ENCODE data around the gene C12orf76. TPM values are rescaled to one million over a fixed set of nuclear protein-coding genes. Genes with fewer than 3 reads are reported as not detected.
A peak's percentile ranks its signal among the peaks of the same experiment; 100 is the strongest.

C12orf76 gene
- total and polyA plus RNA-seq, 10 of the 15 experiments (the other 5 are each of a cell fraction or from before 2014, with no cell fraction given): 3.6 to 20.4 (median 10.7) TPM

GRCh38 chr12:110048242-110049027 is at the start of gene C12orf76 (continued):
- TF ChIP-seq STAT3 (IDR thresholded peaks at IDR 0.05; ENCODE audit: low read depth, low read length) (peak; percentile 88; the same call in 1 of the 2 replicates), FOXK2 (IDR thresholded peaks at IDR 0.05) (peak; percentile 71), E2F8 (IDR thresholded peaks at IDR 0.05; ENCODE audit: low read depth, partially characterized antibody) (peak; percentile 91), IKZF2 (IDR thresholded peaks at IDR 0.05) (peak; percentile 51 to 76), KDM1A (IDR thresholded peaks at IDR 0.05; ENCODE audit: borderline replicate concordance) (no peak), RAD51 (IDR thresholded peaks at IDR 0.05) (no peak), IRF3 (IDR thresholded peaks at IDR 0.05) (peak; percentile 32; the same call in 1 of the 2 replicates), RFX5 (IDR thresholded peaks at IDR 0.05; ENCODE audit: low read depth, low read length) (no peak), NFYB (IDR thresholded peaks at IDR 0.05; ENCODE audit: insufficient read depth, low read depth, low read length) (no peak), KAT2A (conservative IDR thresholded peaks at IDR 0.05; ENCODE audit: control insufficient read depth, low read depth, low read length) (no peak), FOS (IDR thresholded peaks at IDR 0.05; ENCODE audit: borderline replicate concordance, extremely low read depth, insufficient read length) (no peak), SMAD1 (IDR thresholded peaks at IDR 0.05; ENCODE audit: low read depth, partially characterized antibody) (peak; percentile 24), IRF5 (IDR thresholded peaks at IDR 0.05; ENCODE audit: borderline replicate concordance) (no peak), MYC (IDR thresholded peaks at IDR 0.05; ENCODE audit: insufficient read depth, insufficient read length, insufficient replicate concordance, low read length, severe bottlenecking) (no peak), ZBTB40 (IDR thresholded peaks at IDR 0.05; ENCODE audit: borderline replicate concordance) (peak; percentile 99)

Measured in GM12878 (cell line).